Fibroblast of skin of right biceps (primary cell): ENCODE data around the gene RNF215.

Experiments
- DNase-seq: peaks from one replicate; pipeline ENCODE4 v3.0.0-alpha.2; 2013

Gene RNF215

GRCh38 chr22:30393885-30394284 lies 6.7 kb upstream of the RNF215 start:
- DNase-seq = no peak

DNA sequence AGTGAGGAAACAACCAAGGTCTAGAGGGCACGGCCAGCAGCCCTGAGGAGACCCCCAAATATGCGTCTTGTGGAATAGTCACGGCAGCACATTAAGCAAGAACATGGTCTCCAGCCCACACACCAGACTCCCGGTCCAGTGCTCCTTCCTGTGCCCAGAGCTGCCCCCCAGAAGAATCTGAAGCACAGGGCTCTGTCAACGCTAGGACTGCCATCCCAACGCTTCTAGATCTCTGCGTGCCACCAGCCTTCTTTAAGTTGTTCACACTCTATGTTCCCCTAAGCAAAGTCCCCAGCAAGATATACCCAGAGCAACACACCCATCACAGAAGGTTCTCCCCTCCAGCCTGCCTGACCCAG lies 6.1 kb upstream of the RNF215 start:
- no peak for DNase-seq

- peak; percentile 21 for DNase-seq
Observed at GRCh38 chr22:30392661-30393321, 5.6 kb upstream of the RNF215 start.

- DNase-seq = peak; percentile 69
Observed at GRCh38 chr22:30390974-30391691, 3.9 kb upstream of the RNF215 start.

GRCh38 chr22:30386608-30386959 lies 627 bp downstream of the RNF215 start:
- no peak for DNase-seq

DNA sequence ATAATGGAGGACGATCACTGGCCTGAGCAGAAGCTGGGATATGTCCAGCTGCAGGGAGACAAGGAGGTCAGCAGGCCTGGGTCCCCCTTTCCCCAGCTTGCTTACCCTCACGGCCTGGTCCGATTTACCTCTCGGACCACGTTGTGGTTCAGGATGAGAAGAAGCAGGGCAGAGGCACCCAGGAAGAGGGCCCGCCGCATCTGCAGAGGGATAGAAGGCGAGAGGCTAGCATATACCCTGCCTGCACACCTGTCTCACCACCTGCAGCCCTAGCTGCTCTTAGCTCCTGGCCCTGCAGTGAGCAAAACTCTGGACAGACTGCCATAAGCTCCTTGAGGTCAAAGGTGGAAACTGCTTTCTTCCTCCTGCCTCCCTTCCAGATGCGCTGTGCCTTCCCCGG lies 1.3 kb downstream of the RNF215 start:
- no peak for DNase-seq

DNA sequence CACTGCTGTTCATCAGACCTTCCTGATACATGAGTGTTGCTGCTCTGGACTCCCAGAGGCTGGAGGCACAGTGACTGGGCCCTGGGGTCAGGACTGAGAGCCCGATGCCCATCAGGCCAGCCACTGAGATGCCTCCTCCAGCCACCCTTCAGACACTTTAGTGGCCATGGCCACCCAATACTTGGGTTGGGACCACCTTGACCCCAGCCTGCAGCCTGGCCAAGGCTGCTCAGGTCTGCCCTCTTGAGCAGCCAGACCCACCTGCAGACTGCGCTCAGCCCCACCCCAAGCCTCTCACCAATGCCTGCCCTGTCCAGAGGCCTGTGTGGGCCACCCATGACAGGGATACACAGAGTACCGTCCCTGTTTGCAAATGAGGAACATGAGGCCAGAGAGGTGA lies 4.2 kb downstream of the RNF215 start:
- no peak for DNase-seq

- DNase-seq = no peak
Observed at GRCh38 chr22:30382340-30382739, 4.9 kb downstream of the RNF215 start.

GRCh38 chr22:30381264-30381663 lies 5.9 kb downstream of the RNF215 start:
- DNase-seq = no peak

DNA sequence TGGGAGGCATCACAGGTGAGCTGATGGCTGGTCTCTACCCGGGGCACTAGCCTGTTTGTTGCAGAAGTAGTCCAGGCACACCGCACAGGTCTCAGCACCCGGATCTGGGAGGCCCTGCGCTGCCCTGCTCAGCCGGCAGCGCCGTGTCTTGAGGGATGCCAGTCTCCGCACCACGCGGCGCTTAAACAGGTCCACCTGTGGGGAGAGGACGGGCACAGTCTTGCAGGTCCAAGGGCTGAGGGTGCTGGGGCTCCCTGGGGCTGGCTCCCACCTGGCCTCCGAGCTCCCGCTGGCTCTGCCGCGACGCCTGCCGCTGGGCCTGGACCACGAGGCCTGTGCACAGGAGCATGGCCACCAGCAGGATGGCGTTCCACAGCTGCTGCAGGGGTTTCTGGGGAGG lies 7.2 kb downstream of the RNF215 start:
- DNase-seq = no peak

DNA sequence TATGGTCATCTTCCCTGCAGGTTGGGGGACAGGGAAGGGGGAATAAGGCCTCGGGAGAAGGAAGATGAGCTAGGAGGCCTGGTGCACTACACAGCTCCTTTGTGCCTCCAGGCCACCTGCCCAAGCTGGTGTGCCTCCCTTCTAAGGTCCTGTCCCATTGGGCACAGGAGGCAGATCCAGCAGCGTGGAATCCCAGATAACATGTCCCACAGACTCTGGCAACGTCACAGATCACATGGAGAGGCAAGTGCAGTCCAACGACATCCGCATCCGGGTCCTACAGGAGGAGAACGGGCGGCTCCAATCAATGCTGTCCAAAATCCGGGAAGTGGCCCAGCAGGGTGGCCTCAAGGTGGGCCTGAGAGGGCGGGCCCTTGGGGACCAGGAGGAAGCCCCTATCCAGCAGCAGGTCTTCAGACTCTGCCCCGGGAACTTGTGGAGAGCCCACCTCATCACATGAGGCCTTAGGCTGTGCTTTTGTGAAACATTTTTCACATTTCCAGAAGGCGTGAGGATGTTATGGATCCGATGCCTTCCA lies 11.8 kb downstream of the RNF215 start:
- no peak for DNase-seq

DNA sequence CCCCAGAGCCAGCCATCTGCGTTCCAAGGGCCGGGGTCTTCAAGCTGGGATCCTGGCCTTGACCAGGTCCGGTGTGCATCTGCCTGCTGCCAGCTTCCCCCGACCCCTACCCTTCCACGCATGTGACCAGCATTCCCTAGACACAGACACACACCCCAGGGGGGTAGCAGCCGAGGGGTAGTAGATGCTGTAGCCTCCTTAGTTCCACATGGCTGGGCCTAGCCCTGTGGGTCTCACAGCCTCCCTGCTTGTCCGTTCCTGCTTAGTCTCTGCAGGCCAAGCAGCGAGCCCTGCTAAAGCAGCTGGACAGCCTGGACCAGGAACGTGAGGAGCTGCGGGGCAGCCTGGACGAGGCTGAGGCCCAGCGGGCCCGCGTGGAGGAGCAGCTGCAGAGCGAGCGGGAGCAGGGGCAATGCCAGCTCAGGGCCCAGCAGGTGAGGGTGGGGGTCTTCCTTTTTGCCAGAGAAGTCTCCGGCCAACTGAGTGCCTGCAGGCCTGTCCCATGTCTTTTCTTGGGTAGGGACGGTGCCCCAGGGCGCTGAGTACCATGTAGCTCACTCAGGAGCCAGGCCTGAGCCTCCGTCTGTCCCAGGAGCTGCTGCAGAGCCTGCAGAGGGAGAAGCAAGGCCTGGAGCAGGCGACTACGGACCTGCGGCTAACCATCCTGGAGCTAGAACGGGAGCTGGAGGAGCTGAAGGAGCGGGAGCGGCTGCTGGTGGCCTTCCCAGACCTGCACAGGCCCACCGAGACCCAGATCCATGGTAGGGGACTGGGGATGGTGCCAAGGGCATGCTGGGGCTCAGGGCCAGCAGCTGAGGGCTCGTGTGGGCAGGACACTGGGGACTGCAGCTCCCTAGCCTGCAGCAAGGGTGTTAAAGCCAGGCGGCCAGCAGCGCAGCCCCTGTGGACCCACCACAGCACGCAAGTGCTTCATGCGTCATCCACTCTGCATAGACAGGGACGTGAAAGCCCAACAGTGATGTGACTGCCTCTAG lies 13.6 kb downstream of the RNF215 start:
- no peak for DNase-seq

- no peak for DNase-seq
Observed at GRCh38 chr22:30372915-30373314, 14.3 kb downstream of the RNF215 start.

DNA sequence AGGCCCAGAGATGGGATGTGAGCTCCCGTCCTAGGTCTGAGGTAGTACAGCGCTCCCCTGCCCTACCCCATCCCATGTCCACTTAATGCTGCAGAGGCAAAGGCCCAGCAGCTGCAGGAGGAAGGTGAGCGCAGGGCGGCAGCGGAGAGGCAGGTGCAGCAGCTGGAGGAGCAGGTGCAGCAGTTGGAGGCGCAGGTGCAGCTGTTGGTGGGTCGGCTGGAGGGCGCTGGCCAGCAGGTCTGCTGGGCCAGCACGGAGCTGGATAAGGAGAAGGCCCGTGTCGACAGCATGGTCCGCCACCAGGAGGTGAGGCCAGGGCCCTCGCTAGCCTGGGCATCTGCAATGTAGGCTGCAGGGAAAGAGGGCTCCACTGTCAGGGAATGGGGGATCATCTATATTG lies 15.2 kb downstream of the RNF215 start:
- DNase-seq = no peak

DNA sequence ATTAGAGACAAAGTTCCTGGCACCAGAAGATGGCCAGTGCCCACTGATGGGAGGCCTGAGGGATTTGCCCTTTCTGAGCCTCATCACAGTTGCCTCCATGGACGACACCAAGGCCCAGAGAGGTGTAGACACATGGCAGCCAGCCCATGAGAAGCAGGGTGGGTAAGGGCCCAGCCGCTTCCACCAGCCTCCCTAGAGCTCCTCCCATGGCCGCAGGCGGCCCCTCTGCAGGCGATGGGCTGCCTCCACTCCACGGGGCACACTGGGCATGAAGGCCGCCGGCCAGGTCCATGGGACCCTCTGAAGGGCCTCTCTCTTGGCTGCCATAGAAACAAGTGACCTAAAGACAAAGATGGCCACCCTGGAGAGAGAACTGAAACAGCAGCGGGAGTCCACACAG lies 15.9 kb downstream of the RNF215 start:
- DNase-seq = no peak

DNA sequence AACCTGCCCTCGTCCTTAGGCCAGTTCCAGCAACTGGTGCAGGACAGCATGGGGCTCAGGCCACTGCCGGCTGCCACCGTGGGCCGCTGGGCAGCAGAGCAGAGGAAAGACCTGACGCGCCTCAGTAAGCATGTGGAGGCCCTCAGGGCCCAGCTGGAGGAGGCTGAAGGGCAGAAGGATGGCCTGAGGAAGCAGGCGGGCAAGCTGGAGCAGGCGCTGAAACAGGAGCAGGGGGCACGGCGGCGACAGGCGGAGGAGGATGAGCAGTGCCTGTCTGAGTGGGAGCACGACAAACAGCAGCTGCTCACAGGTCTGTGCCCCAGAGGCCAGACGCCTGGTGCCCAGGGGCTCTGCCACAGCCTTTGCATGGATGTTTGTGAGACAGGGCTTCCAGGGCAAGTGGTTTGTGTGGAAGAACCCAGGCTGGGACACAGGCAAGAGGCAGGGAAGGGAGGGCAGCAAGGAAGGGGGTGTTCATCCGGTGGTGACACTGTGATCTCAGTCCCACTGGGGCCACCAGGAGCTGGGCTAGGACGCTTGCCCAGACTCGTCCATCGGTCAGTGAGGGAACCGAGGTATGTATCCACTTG lies 16.5 kb downstream of the RNF215 start:
- DNase-seq = no peak

DNA sequence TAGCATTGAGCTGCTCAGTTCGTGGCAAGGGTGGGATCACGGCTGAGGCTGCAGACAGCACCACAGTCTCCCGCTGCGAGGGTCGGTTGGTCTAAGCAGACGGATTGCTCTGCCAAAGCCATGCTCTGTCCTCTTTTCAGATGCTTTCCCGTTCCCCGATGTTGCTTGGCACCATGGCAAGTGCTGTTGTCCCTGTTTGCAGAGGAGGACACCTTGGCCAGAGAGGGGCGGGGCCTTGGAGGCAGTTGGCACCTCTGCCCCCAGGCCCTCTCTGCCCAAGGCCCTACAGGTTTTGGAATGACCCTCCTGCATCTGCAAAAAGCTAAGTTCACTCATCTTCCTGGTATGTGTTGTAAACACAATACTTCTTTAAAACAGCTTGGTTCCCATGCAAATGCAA lies 18.8 kb downstream of the RNF215 start:
- no peak for DNase-seq

DNA sequence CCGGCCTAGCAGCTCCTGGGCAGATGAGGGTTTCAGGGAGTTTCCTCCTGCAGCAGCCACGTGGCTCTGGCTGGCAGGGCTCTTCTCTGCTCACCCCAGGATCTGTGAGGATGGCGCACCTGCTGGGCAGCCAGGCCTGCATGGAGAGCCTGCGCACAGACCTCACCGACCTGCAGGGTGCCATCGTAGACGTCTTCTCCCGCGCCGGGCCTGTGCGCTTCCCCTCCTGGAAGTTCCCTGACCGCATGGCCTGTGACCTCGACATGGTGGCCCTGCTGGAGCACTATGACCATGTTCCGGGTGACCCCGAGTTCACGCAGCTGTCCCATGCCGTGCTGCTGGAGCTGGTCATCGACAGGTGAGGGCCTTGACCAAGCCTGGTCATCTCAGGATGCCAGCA lies 21.3 kb downstream of the RNF215 start:
- no peak for DNase-seq

DNA sequence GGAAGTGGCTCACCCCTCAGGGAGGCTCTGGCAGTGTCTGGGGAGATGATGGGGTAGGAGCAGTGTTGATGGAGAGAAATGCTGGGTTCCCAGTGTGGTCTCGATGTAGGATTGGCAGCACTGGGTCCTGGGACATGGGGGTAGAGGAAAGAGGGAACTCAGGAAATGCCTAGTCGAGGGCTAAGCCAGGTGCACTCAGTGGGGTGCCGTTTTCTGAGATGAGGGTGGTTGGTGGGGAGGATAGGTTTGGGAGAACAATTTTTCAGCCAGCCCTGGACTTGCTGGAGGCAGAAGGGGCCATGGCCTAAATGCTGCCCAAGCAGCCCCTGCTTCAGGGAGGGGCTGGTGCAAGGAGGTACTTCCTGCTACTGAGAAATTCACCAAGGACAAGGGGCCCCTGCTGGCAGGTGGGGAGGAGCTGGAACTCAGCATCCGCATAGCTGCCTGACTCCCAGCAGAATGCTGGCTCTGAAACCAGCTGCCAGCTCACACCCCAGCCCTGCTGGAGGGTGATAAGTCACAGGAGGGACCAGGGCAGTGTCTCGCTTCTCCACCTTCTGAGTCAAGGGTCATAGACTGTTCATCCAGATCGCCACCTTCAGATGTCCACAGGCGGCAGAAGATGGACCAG lies 24.4 kb downstream of the RNF215 start:
- DNase-seq = no peak

- DNase-seq = no peak
Observed at GRCh38 chr22:30361916-30362650, 25.1 kb downstream of the RNF215 start.

DNA sequence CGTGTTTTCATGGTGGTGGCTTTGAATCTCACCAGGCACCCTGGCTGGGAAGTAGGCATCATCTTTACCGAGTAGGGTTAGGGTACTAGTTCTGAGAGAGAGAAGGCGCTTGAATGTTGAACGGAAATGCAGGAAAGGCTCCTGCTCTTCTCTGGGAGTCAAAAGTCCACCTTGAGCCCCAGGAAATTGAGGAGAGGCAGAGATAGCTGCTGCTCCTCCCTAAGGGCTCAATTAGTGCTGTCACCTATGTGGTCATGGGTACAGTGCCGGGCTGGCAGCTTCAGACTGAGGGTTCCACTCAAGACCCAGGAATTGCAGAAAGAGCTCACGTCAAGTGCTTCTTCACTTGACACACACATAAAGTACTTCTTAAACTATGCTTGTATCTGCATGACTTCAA lies 28.7 kb downstream of the RNF215 start:
- no peak for DNase-seq

DNA sequence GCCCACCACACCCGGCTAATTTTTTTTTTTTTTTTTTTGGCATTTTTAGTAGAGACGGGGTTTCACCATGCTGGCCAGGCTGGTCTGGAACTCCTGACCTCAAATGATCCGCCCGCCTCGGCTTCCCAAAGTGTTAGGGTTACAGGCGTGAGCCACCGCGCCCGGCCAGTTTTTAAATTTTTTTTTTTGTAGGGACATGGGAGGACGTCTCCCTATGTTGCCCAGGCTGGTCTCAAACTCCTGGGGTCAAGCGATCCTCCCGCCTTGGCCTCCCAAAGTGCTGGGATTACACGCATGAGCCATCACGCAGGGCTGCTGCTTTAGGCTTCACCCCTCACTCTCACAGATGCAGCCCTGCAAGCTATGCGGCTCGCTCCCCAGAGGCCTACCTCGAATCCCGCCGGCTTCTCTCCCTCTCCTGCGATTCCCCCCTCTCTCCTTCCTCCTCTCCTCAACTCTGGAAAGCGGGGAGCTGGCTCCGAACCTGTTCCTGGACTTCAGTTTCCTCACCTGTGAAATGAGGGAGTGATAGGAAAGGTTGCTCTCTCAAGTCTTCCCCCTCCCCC lies 29.5 kb downstream of the RNF215 start:
- no peak for DNase-seq
